GM20000 (cell line): ENCODE data around the gene TMEM163.
"Not testable (repeated sequence)": the region's sequence is repeated elsewhere in the genome, so short reads cannot be mapped to it uniquely, and the experiment has no call there.

Experiments
- DNase-seq: peaks from one replicate; pipeline ENCODE4 v3.0.0; 2012; ENCODE audit warnings: low spot score
- CTCF ChIP-seq: IDR thresholded peaks from 2 replicates; pipeline ENCODE4 v1.5.1; 2012; ENCODE audit warnings: mild to moderate bottlenecking, control low read depth; ENCODE audit errors: extremely low read depth, missing control alignments

The TMEM163 gene

GRCh38 chr2:134482131-134482723, 236.6 kb downstream of the TMEM163 start:
- TF ChIP-seq CTCF: no peak
- no peak for DNase-seq

- TF ChIP-seq CTCF: no peak
- DNase-seq: no peak
Observed at GRCh38 chr2:134479696-134480330, 239.0 kb downstream of the TMEM163 start.

GRCh38 chr2:134476982-134477381, 241.8 kb downstream of the TMEM163 start:
- not testable (repeated sequence) for DNase-seq

- TF ChIP-seq CTCF: no peak
- no peak for DNase-seq
Observed at GRCh38 chr2:134470561-134471168, 248.1 kb downstream of the TMEM163 start.

- no peak for DNase-seq
- TF ChIP-seq CTCF: no peak
Observed at GRCh38 chr2:134469516-134470115, 249.2 kb downstream of the TMEM163 start.

- DNase-seq: no peak
- no peak for TF ChIP-seq CTCF
Observed at GRCh38 chr2:134468776-134469175, 250.0 kb downstream of the TMEM163 start.

- DNase-seq: no peak
- no peak for TF ChIP-seq CTCF
Observed at GRCh38 chr2:134468164-134468563, 250.6 kb downstream of the TMEM163 start.
